Thyroid gland (tissue), 4 donors: ENCODE results near the gene TRIM29. TPM values are rescaled to one million over a fixed set of nuclear protein-coding genes. Genes with fewer than 3 reads are reported as not detected.

Experiments used
- DNase-seq, 2 donors: peaks; one replicate each; pipeline ENCODE4 v3.0.0-alpha.2; 2019
- H3K27ac ChIP-seq, 3 donors: fragments of 200-600 bp; sonication (generic); 1 replicate in 2 of 3; 2 replicates in 1 of 3; pipeline ENCODE4 v1.5.1; 2016 to 2019; ENCODE audit warnings: mild to moderate bottlenecking in 1 of 3, moderate library complexity in 1 of 3
- H3K27me3 ChIP-seq: fragments of 200-600 bp; sonication (generic); one replicate; pipeline ENCODE4 v1.5.1; 2019
- H3K36me3 ChIP-seq, 2 donors: fragments of 200-600 bp; sonication (generic); one replicate each; pipeline ENCODE4 v1.5.1; 2016 to 2019
- H3K4me1 ChIP-seq, 2 donors: fragments of 200-600 bp; sonication (generic); one replicate each; pipeline ENCODE4 v1.5.1; 2017 to 2019
- H3K4me3 ChIP-seq, 3 donors: fragments of 200-600 bp; sonication (generic); replicated peaks in 1 of 3; 1 replicate in 2 of 3; 2 replicates in 1 of 3; pipeline ENCODE4 v1.5.1; 2016; ENCODE audit warnings: mild to moderate bottlenecking in 1 of 3
- H3K9me3 ChIP-seq: fragments of 200-600 bp; sonication (generic); one replicate; pipeline ENCODE4 v1.5.1; 2017
- CTCF ChIP-seq, 6 experiments: fragments of 200-600 bp in 3 of 6; fragments of 450-650 bp in 3 of 6; sonication (generic) in 3 of 6; IDR thresholded peaks; one replicate each; pipeline ENCODE4 v1.5.1; 2016 to 2019; ENCODE audit warnings: antibody characterized with exemption in 6 of 6, mild to moderate bottlenecking in 2 of 6, inconsistent platforms in 1 of 6, moderate library complexity in 1 of 6
- POLR2A ChIP-seq, 2 donors: fragments of 450-650 bp; IDR thresholded peaks; one replicate each; pipeline ENCODE4 v1.6.1; 2017; ENCODE audit warnings: antibody characterized with exemption in 2 of 2, mild to moderate bottlenecking in 2 of 2, moderate library complexity in 1 of 2
- WGBS, 2 donors: methylation state at CpG; one replicate each; pipeline ENCODE4 v1.1.5; 2017; 5-methylcytosine and 5-hydroxymethylcytosine counted together
- intact Hi-C: fragments of 100-400 bp; cut with DNase I; formaldehyde crosslinking; loops from one replicate; pipeline ENCODE4 v1.15.1; 2023
- total RNA-seq, 4 donors: library from RNA; depleted of rRNA; stranded (reverse); fragments of >200 nt; gene quantifications; one replicate each; pipeline ENCODE4 v1.2.3, GENCODE V29; 2016

TRIM29 gene
- total RNA-seq, 4 donors from 2014 or later: 1.4 to 3.7 (median 1.6) TPM; not detected in 1

GRCh38 chr11:120104041-120104565 is 33.8 kb downstream of the TRIM29 start:
- 62 to 78% methylated on average over 15 of the region's 15 CpGs for WGBS, 2 donors
- H3K27ac ChIP-seq: no peak overlapping the region

GRCh38 chr11:120102864-120103122 is 35.1 kb downstream of the TRIM29 start:
- Histone ChIP-seq H3K4me3 (no peak overlapping the region), H3K27me3 (no peaks in the 10 kb centered on the region), H3K9me3 (no peaks in the 10 kb centered on the region), H3K4me1 (no peaks in the 10 kb centered on the region), H3K36me3 (no peaks in the 10 kb centered on the region), H3K27ac (no peak overlapping the region)
- DNase-seq: no peak
- intact Hi-C loops: loop anchor here (10.0 kb wide), 1 partner anchor 618 kb away; no protein-coding TSS in a partner anchor
- TF ChIP-seq POLR2A (IDR thresholded peaks at IDR 0.05) (no peak), CTCF (IDR thresholded peaks at IDR 0.05) (no peak)
- WGBS, 2 donors: 50 to 76% methylated on average over 2 to 3 of the region's 3 CpGs

More at GRCh38 chr11:120104041-120104565, 33.8 kb downstream of the TRIM29 start:
- no peak for DNase-seq
- no peak for TF ChIP-seq POLR2A (IDR thresholded peaks at IDR 0.05)
- no peak for TF ChIP-seq CTCF (IDR thresholded peaks at IDR 0.05)
- H3K4me1 ChIP-seq: no peaks in the 10 kb centered on the region
- H3K9me3 ChIP-seq: no peaks in the 10 kb centered on the region
- no peak overlapping the region for H3K4me3 ChIP-seq
- intact Hi-C loops: loop anchor here (10.0 kb wide), 1 partner anchor 619 kb away; no protein-coding TSS in a partner anchor
- no peaks in the 10 kb centered on the region for H3K36me3 ChIP-seq
- H3K27me3 ChIP-seq: no peaks in the 10 kb centered on the region

GRCh38 chr11:120102050-120102863 is 35.7 kb downstream of the TRIM29 start:
- WGBS, 2 donors: 34 to 58% methylated on average over 6 to 8 of the region's 8 CpGs
- no peaks in the 10 kb centered on the region for H3K4me1 ChIP-seq
- DNase-seq: no peak
- no peak overlapping the region for H3K27ac ChIP-seq
- no peaks in the 10 kb centered on the region for H3K9me3 ChIP-seq
- no peaks in the 10 kb centered on the region for H3K36me3 ChIP-seq
- no peak overlapping the region for H3K4me3 ChIP-seq
- intact Hi-C loops: loop anchor here (10.0 kb wide), 1 partner anchor 617 kb away; no protein-coding TSS in a partner anchor
- no peak for TF ChIP-seq POLR2A (IDR thresholded peaks at IDR 0.05)
- no peak for TF ChIP-seq CTCF (IDR thresholded peaks at IDR 0.05)
- H3K27me3 ChIP-seq: no peaks in the 10 kb centered on the region

- Histone ChIP-seq H3K4me1 (no peaks in the 10 kb centered on the region), H3K4me3 (no peak overlapping the region), H3K9me3 (no peaks in the 10 kb centered on the region), H3K36me3 (no peaks in the 10 kb centered on the region), H3K27ac (no peak overlapping the region), H3K27me3 (no peaks in the 10 kb centered on the region)
- TF ChIP-seq POLR2A (IDR thresholded peaks at IDR 0.05) (no peak), CTCF (IDR thresholded peaks at IDR 0.05) (no peak)
- 65 to 89% methylated on average over 7 to 10 of the region's 14 CpGs for WGBS, 2 donors
- DNase-seq: no peak
- intact Hi-C loops: no loop called here
Observed at GRCh38 chr11:120098503-120099020, 39.4 kb downstream of the TRIM29 start.
